Activated naive CD8-positive, alpha-beta T cell treated with anti-CD3 and anti-CD28 coated beads, Interleukin-2, amount 10 ng/mL, durations not matched to agents 7 days and 5 days (primary cell): ENCODE measurements around the gene SLC6A18. TPM values are rescaled to one million over a fixed set of nuclear protein-coding genes. Genes with fewer than 3 reads are reported as not detected.

ENCODE experiments used
- ATAC-seq: fragments of 150-1000 bp; cut with Tn5 transposase; one replicate; pipeline ENCODE4 v1.10.0; 2021; ENCODE audit warnings: low read depth, moderate library complexity
- POLR2A ChIA-PET: fragments of 350-600 bp; sonication (Branson Sonifier 250); formaldehyde crosslinking; loops from one replicate; lab custom pipeline; 2021; ENCODE audit warnings: antibody characterized with exemption; lab: Charles Lee
- DNase-seq: peaks from one replicate; pipeline ENCODE4 v3.0.0; 2021
- H3K27ac Mint-ChIP-seq: one replicate; pipeline ENCODE4 v1.8.0; 2022; ENCODE audit warnings: mild to moderate bottlenecking, mixed read lengths
- H3K27me3 Mint-ChIP-seq: one replicate; pipeline ENCODE4 v1.8.0; 2022; ENCODE audit warnings: mild to moderate bottlenecking, moderate library complexity, mixed read lengths
- H3K36me3 Mint-ChIP-seq: one replicate; pipeline ENCODE4 v1.8.0; 2021; ENCODE audit warnings: mild to moderate bottlenecking, mixed read lengths
- H3K4me1 Mint-ChIP-seq: one replicate; pipeline ENCODE4 v1.8.0; 2021; ENCODE audit warnings: mixed read lengths
- H3K4me3 Mint-ChIP-seq: one replicate; pipeline ENCODE4 v1.8.0; 2022; ENCODE audit warnings: mild to moderate bottlenecking, moderate library complexity, mixed read lengths
- H3K9me3 Mint-ChIP-seq: one replicate; pipeline ENCODE4 v1.8.0; 2021; ENCODE audit warnings: mixed read lengths
- total RNA-seq, 2 experiments: library from RNA; stranded (reverse); gene quantifications; one replicate each; pipeline ENCODE4 v1.2.3, GENCODE V29; 2021

The SLC6A18 gene
- total RNA-seq, 2 experiments from 2014 or later, result not detected

DNA sequence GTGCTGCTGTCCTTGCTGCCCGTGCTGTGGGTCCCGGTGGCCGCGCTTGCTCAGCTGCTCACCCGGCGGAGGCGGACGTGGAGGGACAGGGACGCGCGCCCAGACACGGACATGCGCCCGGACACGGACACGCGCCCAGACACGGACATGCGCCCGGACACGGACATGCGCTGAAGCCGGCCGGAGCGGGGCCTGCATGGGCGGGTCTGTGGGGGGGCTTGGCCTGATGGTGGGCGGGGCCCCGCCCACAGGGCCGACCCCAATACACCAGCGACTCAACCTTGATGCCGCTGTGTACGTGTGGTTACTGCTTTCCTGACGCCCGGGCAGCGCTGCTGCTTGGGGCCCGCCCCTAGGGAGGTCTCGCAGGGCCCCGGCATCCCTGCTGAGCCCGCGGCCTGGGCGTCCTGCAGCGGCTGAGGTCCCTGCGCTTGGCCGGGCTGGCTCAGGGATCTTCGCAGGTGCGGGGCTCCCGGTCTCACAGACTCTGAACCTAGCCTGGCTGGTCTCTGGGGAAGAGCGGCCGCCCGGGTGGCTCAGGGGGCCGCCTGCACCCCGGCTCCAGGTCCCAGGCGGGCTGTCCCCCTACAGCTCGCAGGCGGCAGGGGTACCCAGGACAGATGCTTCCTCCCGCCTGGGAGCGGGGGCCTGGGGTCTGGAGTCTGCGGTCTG lies 20.9 kb downstream of the SLC6A18 start:
- ATAC-seq (no peak), DNase-seq (no peak)
- no peaks in the 10 kb centered on the region for H3K9me3 Mint-ChIP-seq
- H3K4me1 Mint-ChIP-seq, result no peaks in the 10 kb centered on the region
- no peak overlapping the region for H3K27ac Mint-ChIP-seq
- peaks cover 10% of the 10 kb centered on the region for H3K27me3 Mint-ChIP-seq
- POLR2A ChIA-PET, result no interaction called here
- H3K36me3 Mint-ChIP-seq, result no peaks in the 10 kb centered on the region
- H3K4me3 Mint-ChIP-seq, result no peak overlapping the region

- POLR2A ChIA-PET, result no interaction called here
- Mint-ChIP-seq H3K27ac (no peak overlapping the region), H3K4me3 (no peak overlapping the region), H3K4me1 (no peaks in the 10 kb centered on the region), H3K9me3 (no peaks in the 10 kb centered on the region), H3K27me3 (peaks cover 11% of the 10 kb centered on the region), H3K36me3 (no peaks in the 10 kb centered on the region)
- no peak for ATAC-seq
- peak; percentile 55 for DNase-seq
Measured at GRCh38 chr5:1246711-1247431, 21.7 kb downstream of the SLC6A18 start.

- Mint-ChIP-seq H3K4me1 (no peaks in the 10 kb centered on the region), H3K27ac (no peak overlapping the region), H3K36me3 (no peaks in the 10 kb centered on the region), H3K27me3 (peaks cover 12% of the 10 kb centered on the region), H3K9me3 (no peaks in the 10 kb centered on the region), H3K4me3 (no peak overlapping the region)
- POLR2A ChIA-PET, result no interaction called here
- DNase-seq (no peak), ATAC-seq (no peak)
Measured at GRCh38 chr5:1247811-1248210, 22.6 kb downstream of the SLC6A18 start.

DNA sequence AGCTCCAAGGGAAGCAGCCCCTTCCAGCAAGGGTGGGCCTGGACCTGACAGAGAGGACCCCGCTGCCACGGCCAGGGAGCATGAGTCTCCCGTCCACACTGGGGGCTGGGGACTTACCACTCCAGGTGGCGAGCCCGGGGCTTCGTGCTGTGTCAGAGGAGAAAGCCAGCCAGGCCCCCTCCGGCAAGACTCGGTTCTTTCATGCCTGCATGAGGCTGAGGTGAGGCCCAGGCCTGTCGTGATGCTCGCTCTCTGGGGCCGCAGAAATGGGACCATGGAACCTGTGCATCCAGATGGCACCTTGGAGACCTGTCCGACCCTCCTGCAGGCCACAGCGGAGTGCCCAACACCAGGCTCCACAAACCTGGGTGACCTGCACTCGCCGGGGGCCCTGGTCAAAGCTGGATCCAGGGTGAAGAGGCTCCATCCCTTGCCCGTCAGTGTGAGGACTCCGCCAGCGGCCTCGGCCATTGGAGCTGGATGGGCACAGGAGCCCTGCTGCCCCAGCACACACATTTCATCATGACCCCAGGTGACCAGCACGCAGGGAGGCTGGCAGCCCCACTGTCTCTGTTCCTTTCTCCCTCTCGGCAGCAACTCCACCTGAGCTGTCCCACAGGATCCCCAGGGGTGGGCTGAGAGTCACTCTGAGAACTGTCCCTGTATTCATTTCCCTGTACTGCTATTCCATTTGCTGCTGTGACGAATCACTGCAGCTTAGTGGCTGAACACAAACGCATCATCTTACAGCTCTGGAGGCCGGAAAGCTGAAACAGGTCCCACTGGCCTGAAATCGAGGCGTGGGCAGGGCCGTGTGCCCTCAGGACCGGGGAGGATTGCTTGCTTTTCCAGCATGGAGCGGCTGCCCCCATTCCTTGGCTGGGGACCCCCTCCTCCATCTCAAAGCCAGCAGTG lies 24.4 kb downstream of the SLC6A18 start:
- DNase-seq (no peak), ATAC-seq (no peak)
- Mint-ChIP-seq H3K9me3 (no peaks in the 10 kb centered on the region), H3K36me3 (no peaks in the 10 kb centered on the region), H3K4me1 (no peaks in the 10 kb centered on the region), H3K27ac (no peak overlapping the region), H3K4me3 (no peak overlapping the region), H3K27me3 (peaks cover 11% of the 10 kb centered on the region)
- POLR2A ChIA-PET, result no interaction called here

- H3K36me3 Mint-ChIP-seq, result no peaks in the 10 kb centered on the region
- no peaks in the 10 kb centered on the region for H3K9me3 Mint-ChIP-seq
- no peak overlapping the region for H3K27ac Mint-ChIP-seq
- ATAC-seq (no peak), DNase-seq (no peak)
- H3K4me1 Mint-ChIP-seq, result peaks cover 16% of the 10 kb centered on the region
- POLR2A ChIA-PET, result no interaction called here
- H3K27me3 Mint-ChIP-seq, result peaks cover 11% of the 10 kb centered on the region
- H3K4me3 Mint-ChIP-seq, result no peak overlapping the region
Measured at GRCh38 chr5:1251678-1252580, 26.7 kb downstream of the SLC6A18 start.

GRCh38 chr5:1252681-1253080 lies 27.5 kb downstream of the SLC6A18 start:
- no peaks in the 10 kb centered on the region for H3K9me3 Mint-ChIP-seq
- POLR2A ChIA-PET, result no interaction called here
- no peak overlapping the region for H3K4me3 Mint-ChIP-seq
- ATAC-seq (no peak), DNase-seq (no peak)
- no peaks in the 10 kb centered on the region for H3K36me3 Mint-ChIP-seq
- H3K27ac Mint-ChIP-seq, result no peak overlapping the region
- H3K27me3 Mint-ChIP-seq, result peaks cover 7% of the 10 kb centered on the region
- H3K4me1 Mint-ChIP-seq, result peaks cover 16% of the 10 kb centered on the region

GRCh38 chr5:1253456-1254105 lies 28.4 kb downstream of the SLC6A18 start:
- Mint-ChIP-seq H3K4me3 (no peak overlapping the region), H3K36me3 (no peaks in the 10 kb centered on the region), H3K9me3 (no peaks in the 10 kb centered on the region), H3K27ac (no peak overlapping the region), H3K27me3 (peaks cover 12% of the 10 kb centered on the region), H3K4me1 (peaks cover 16% of the 10 kb centered on the region)
- POLR2A ChIA-PET, result no interaction called here
- DNase-seq (no peak), ATAC-seq (no peak)

GRCh38 chr5:1254196-1254595 lies 29.0 kb downstream of the SLC6A18 start:
- H3K36me3 Mint-ChIP-seq, result no peaks in the 10 kb centered on the region
- no peak overlapping the region for H3K4me3 Mint-ChIP-seq
- peaks cover 16% of the 10 kb centered on the region for H3K4me1 Mint-ChIP-seq
- no peak for DNase-seq
- peaks cover 14% of the 10 kb centered on the region for H3K27me3 Mint-ChIP-seq
- H3K27ac Mint-ChIP-seq, result no peak overlapping the region
- POLR2A ChIA-PET, result interaction anchor here (1.6 kb wide), 1 partner anchor 61 kb away, joined by 4 read pairs; no protein-coding TSS in a partner anchor
- no peaks in the 10 kb centered on the region for H3K9me3 Mint-ChIP-seq
- ATAC-seq, result no peak

- POLR2A ChIA-PET, result interaction anchor here (1.2 to 1.6 kb wide), 2 partner anchors 26 to 60 kb away, joined by 3 to 4 read pairs; no protein-coding TSS in a partner anchor
Measured at GRCh38 chr5:1255081-1255561, 29.9 kb downstream of the SLC6A18 start.

DNA sequence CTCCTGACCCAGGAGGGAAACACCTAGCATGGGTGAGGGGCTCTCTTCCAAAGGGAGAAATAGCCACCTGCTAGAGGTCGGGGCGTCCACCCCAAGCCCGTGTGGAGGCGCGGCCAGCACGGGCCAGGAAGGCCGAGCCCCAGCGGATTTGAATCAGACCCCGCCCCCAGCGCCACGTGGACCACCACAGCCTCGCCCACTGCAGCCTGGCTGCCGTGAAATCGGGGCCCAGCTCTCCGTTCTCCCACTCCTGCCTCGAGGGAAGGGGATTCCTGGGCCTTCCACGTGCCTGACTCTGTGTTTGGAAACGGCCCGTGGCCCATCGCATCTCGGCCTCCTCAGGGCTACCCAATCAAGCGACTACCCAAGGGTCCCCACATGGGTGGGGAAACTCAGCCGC lies 31.6 kb downstream of the SLC6A18 start:
- Mint-ChIP-seq H3K4me1 (peaks cover 16% of the 10 kb centered on the region), H3K4me3 (no peak overlapping the region), H3K27me3 (peaks cover 15% of the 10 kb centered on the region), H3K9me3 (peaks cover 3% of the 10 kb centered on the region), H3K36me3 (no peaks in the 10 kb centered on the region), H3K27ac (no peak overlapping the region)
- POLR2A ChIA-PET, result no interaction called here
- ATAC-seq, result no peak
- no peak for DNase-seq

More at GRCh38 chr5:1255081-1255561, 29.9 kb downstream of the SLC6A18 start:
- DNase-seq, result peak; percentile 64
- Mint-ChIP-seq H3K36me3 (no peaks in the 10 kb centered on the region), H3K4me3 (peak overlapping the region; percentile 56), H3K9me3 (no peaks in the 10 kb centered on the region), H3K27ac (peak overlapping the region; percentile 70), H3K27me3 (peaks cover 14% of the 10 kb centered on the region), H3K4me1 (peaks cover 16% of the 10 kb centered on the region)
- ATAC-seq, result peak; percentile 93

DNA sequence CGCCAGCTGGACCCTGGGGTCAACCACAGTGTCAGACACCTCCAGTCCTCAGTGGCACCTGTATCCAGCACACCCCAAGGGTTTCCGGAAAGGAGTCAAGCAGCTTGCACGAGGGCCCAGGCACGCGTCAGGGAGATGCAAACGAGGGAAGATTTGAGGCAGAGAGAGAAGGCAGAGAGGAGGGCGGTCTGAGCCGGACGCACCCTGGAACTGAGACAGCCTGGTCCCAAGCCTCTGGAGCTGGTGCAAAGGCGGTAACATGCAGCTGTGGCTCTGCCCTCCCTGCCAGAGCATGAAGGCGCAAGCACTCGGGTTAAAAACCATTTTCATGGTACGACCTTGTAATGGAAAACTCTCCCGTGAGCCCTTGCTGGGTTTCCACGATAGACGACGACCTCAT lies 32.2 kb downstream of the SLC6A18 start:
- DNase-seq (no peak), ATAC-seq (no peak)
- peaks cover 7% of the 10 kb centered on the region for H3K9me3 Mint-ChIP-seq
- H3K4me1 Mint-ChIP-seq, result peaks cover 16% of the 10 kb centered on the region
- H3K27me3 Mint-ChIP-seq, result peaks cover 17% of the 10 kb centered on the region
- POLR2A ChIA-PET, result no interaction called here
- peaks cover 2% of the 10 kb centered on the region for H3K36me3 Mint-ChIP-seq
- no peak overlapping the region for H3K4me3 Mint-ChIP-seq
- no peak overlapping the region for H3K27ac Mint-ChIP-seq

DNA sequence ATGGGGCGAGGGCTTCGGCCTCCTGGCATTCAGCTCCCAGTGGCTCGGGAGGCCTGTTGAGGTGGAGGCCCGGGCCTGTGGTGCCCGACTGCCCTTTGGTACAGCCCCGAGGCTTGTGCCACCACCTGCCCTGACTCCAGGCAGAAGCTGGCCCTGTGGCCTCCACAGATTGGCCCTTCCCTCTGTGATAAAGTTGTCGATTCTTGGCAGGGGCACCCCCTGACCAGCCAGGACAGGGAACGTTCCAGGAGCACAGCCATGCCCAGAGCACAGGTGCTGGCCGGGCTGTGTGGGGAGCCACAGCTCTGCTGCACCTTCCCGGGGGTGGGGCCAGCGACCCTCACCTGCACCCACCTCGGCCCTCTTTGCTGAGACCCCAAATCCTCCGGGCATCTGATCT lies 32.7 kb downstream of the SLC6A18 start:
- no peak overlapping the region for H3K27ac Mint-ChIP-seq

More for the DNA sequence above, 32.7 kb downstream of the SLC6A18 start:
- POLR2A ChIA-PET, result no interaction called here
- Mint-ChIP-seq H3K36me3 (peaks cover 2% of the 10 kb centered on the region), H3K4me1 (peaks cover 16% of the 10 kb centered on the region), H3K9me3 (peaks cover 10% of the 10 kb centered on the region), H3K27me3 (peaks cover 16% of the 10 kb centered on the region), H3K4me3 (no peak overlapping the region)
- DNase-seq, result no peak
- ATAC-seq, result no peak
